GM03348 (cell line): ENCODE measurements around the gene SAPCD2.

Experiments
- DNase-seq: peaks from one replicate; pipeline ENCODE4 v3.0.0; 2012; ENCODE audit warnings: low spot score

The SAPCD2 gene

GRCh38 chr9:137080260-137081122 lies 10.1 kb upstream of the SAPCD2 start:
- DNase-seq, result no peak

- DNase-seq, result no peak
Measured at GRCh38 chr9:137079401-137079787, 9.0 kb upstream of the SAPCD2 start.

- no peak for DNase-seq
Measured at GRCh38 chr9:137078701-137079400, 8.5 kb upstream of the SAPCD2 start.

GRCh38 chr9:137077758-137078693 lies 7.7 kb upstream of the SAPCD2 start:
- DNase-seq, result no peak

- peak; percentile 93 for DNase-seq
Measured at GRCh38 chr9:137077010-137077747, 6.8 kb upstream of the SAPCD2 start, which contains the start of gene UAP1L1. Gene UAP1L1 (plus strand): TSS chr9:137077517. CDS start chr9:137077533, 16 bp downstream.

- no peak for DNase-seq
Measured at GRCh38 chr9:137076636-137077009, 6.3 kb upstream of the SAPCD2 start.

GRCh38 chr9:137075275-137075775 lies 5.0 kb upstream of the SAPCD2 start:
- DNase-seq, result no peak

- DNase-seq, result no peak
Measured at GRCh38 chr9:137074657-137075274, 4.4 kb upstream of the SAPCD2 start.

GRCh38 chr9:137073992-137074399 lies 3.6 kb upstream of the SAPCD2 start:
- DNase-seq, result no peak

GRCh38 chr9:137071282-137071681 lies 925 bp upstream of the SAPCD2 start:
- DNase-seq, result no peak

- DNase-seq, result no peak
Measured at GRCh38 chr9:137070906-137071275, 534 bp upstream of the SAPCD2 start.

GRCh38 chr9:137069508-137070091 lies 757 bp downstream of the SAPCD2 start:
- DNase-seq, result no peak

GRCh38 chr9:137068539-137069507 lies 1.5 kb downstream of the SAPCD2 start:
- DNase-seq, result no peak

GRCh38 chr9:137067860-137068538 lies 2.4 kb downstream of the SAPCD2 start:
- DNase-seq, result peak; percentile 86

GRCh38 chr9:137066096-137066861 lies 4.1 kb downstream of the SAPCD2 start:
- no peak for DNase-seq

GRCh38 chr9:137065336-137065967 lies 4.9 kb downstream of the SAPCD2 start:
- no peak for DNase-seq

- DNase-seq, result no peak
Measured at GRCh38 chr9:137064880-137065164, 5.5 kb downstream of the SAPCD2 start.
